Stimulated activated CD4-positive, alpha-beta T cell treated with anti-CD3 and anti-CD28 coated beads, Interleukin-12 subunit alpha, Interleukin-12 subunit beta, amount 100 ng/mL, for 24 hours (primary cell): ENCODE results near the gene CRACR2A.
A peak's percentile ranks its signal among the peaks of the same experiment; 100 is the strongest.

Source experiments
- DNase-seq, 2 experiments: peaks; one replicate each; pipeline ENCODE4 v3.0.0-alpha.2; 2020; ENCODE audit warnings: low read depth in 2 of 2

Gene CRACR2A

DNA sequence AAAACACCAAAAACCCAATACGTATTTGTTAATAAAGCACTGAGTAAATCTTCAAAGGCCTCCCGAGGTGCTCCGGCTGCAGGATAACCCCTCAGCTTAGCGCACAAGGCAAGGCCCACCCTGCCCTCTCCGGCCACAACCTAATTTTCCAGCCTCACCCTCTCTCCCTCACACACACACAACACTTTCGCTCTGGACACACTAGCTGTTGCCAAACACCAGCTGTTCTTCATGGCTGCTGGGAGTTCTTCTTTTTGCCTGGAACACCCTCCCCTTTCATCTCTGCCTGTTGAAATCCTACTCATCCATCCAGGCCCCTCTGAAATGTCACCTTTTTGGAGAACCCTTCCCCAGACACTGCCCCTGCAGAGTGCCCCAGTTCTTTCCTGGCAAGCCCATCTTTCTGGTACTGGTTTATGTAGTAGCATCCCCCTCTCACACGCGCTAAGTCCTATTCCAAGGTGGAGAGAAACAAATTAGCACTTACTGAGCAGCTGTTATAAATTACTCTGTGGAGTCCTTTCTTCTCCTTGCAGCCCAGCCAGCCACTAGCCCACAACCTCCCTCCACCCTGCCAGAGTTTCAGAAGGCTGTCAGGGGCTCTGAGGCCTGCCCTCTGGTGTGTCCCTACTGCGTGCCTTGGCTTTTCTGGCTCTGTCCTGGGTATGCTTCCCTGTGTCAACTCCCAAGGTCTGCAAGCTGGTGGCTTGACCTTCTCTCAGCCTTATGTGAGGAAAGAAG lies 805 bp upstream of the CRACR2A start:
- DNase-seq = no peak

DNA sequence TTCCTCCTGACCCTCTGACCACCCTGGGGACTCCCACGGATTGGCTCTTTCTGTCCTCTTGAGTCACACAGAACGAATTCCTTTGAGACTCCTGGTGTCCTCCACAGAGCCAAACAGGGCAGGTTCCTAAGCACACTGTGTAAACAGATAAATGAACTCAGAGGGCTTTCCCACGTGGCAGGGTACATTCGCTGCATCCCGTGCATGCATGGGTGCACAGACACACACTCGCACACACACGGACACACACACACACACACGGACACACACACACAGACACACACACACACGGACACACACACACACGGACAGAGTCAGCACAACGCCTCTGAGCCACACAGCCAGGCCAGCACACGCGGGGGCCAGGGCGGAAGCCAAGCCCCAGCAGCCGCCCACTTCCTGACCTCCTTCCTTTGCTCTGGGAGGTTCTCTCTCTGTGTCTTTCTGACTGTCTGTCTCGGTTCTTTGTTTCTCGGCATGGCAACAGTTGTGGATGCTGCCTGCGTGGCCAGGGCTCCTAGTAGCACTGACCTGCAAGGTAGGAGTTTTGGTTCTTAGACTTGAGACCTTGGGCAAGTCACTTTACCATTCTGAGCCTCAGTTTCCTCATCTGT lies 706 bp downstream of the CRACR2A start:
- DNase-seq = peak; percentile 35 to 57

DNA sequence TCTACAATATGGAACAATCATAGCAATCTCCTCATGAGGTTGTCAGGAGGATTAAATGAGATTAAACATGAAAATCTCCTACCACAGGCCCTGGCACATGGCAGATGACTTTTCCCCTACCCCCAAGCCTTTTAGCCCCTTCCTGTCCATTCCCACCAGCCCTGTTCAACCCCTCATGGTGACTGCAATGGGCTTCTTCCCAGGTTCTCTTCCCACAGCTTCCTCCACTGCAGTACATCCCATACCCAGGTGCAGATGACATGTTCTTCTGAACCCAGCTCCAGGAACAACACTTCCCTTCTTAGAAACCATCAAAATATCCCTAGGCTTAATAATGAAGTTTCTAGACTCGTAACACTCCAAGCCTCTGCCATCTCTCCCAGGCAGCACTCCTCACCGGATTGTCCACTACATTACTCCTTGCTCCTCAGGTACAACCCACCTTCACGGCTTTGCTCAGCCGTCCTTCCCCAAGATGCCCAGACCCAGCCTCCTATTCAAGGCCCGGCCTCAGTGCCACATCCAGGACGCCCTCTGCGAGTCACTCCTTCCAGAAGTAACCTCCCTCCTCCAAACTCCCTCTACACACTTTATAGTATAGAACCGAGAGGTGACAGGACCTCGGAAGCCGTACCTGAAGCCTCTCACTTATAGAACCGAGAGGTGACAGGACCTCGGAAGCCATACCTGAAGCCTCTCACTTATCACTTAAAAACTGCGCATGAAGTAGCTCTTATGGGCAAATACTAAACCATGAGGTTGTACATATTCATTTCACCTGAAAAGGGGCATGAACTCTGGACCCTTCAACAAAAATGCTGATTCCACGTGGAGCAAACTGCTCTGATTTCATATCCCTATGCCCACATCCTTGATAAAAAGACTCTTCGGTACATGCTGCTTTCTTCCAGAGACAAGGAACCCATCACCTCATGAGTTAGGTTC lies 1.5 kb downstream of the CRACR2A start:
- no peak for DNase-seq

DNA sequence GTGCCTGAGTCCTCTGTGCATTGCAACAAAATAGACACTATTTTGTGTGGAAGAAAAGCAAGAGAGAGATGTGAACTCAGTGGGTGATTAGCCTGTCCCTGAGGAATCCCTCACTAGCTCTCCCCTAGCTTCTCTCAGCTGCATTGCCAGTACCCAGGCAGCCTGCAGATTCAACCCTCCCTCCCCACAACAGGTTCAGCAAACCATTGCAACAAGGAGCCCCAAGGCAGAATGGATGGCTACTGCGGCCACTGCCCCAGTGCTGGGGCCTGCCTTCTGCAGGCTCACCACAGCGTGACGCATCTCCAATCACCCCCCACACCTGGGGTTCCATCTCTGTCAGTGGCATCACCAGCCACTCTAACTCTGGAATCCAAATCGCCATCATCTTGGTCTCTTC lies 2.3 kb downstream of the CRACR2A start:
- DNase-seq = no peak

DNA sequence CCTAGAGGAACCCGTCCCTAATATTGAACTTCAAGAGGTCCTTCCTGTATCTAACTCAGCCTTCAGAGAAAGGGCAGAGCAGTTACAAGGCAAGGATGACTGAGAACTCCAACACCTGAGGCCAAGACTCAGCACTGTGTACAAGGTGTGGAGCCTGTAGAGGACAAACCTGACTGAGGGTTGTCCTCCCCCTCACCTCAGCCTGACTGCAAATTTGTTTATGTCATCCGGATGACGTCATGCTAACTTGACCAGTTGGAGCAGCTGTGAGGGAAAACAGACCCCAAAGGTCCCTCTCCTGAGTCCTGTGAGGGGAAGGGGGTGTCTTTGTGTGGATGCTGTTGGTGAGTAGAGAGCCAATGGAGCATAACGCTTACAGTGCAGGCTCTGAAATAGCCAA lies 4.3 kb downstream of the CRACR2A start:
- no peak for DNase-seq

DNA sequence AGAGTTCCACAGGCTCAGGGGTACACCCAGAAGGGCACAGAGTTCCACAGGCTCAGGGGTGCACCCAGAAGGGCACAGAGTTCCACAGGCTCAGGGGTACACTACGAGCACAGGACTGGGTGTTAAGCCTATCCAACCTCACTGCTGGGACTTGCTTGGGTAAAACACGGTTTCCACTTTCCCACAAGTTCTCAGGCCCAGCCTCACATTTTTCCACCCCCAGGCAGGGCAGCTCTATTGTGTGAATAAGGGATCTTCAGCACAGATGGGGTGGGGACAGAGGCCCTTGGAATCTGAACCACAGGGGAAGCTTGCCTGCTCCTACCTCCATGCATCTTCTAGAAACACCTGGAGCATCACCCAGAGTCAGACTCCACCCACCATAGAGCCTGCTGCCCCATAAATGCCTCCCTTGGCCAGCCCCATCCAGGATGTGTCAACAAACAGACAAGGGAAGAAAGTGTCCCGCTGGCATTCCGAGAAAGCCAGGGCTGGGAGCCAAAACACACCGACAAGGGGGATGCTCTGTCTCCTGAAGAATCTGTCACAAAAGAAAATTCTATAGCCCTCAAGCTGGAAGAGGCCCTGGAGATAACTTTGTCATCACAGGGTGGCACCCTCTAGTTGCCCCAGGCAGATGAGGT lies 4.8 kb downstream of the CRACR2A start:
- no peak for DNase-seq

DNA sequence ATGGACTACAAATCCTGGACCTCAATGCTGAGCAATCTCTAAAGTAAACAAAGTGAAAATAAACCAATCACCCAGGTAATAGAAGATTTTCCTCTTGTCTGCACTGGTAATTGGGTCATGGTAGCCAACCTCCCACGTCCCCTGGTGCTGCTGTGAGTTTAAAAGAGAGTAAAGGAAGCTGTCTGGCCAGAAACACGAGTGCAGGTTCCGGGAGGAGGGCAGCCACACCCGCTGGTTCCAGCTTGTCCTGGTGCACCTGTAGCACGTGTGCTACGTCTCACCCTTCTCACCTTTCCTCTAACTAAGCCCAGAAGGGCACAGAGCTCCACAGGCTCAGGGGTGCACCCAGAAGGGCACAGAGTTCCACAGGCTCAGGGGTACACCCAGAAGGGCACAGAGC lies 5.4 kb downstream of the CRACR2A start:
- no peak for DNase-seq

DNA sequence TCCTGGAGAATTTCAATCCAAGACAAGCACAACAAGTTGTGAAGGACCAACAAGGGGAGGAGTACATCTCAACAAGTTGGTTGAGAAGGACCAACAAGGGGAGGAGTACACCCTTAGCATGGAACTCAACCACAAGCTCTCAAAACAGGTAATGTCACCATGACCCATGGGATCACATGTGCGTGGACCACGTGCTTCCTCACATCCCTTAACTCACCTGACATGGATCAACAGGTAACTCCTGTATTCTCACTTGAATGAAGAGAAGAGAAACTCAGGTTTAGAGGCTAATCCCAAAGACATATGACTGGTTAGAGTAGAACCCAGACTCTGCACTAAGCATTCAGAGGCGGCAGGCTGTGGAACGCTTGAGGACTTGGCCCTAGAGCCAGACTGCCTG lies 6.2 kb downstream of the CRACR2A start:
- DNase-seq = no peak

DNA sequence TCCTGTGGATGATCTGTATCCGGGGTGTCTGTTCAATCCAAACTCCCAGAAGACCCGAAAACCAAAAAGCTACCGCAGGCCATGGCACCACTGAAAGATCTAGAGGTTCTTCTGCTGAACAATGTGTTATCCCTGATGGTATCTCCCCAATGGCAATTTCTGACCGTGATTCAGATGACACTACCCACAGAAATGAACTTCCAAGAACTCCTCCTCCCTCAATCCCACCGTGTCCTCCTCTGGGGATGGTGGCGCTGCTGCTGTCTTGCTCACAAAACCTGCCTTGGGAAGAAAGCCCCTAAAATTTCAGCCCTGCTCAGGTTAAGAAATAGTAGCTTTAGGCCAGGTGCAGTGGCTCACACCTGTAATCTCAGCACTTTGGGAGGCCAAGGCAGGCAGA lies 7.8 kb downstream of the CRACR2A start:
- DNase-seq = no peak

DNA sequence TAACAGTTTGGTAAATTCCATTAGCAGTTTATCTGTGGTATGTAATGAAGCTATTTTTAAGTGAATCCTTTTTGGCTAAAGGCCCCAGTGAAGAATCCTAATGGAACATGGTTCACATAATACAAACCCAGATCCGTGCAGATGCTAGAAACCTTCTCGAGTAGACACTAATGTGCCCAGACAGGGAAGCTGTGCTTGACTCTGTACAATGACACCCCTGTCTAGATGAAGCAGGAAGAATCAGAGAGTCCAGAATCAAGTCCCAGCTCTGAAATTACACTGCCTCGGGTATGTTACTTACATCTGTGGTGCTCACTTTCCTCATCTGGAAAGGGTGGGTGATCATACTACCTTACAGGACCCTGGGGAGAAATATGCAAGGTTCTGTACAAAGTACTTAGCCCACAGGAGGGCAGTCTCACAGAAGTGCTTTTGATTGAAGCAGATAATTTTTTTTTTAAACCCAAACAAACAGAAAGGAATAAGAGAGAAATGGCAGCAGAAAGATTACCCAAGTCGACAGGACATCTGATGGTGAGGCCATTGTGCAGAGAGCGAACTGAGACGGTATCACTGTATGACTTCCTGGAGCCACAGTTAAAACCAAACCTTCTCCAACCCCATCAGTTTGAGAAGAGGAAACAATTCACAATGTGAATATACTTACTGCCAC lies 8.5 kb downstream of the CRACR2A start:
- DNase-seq = no peak

DNA sequence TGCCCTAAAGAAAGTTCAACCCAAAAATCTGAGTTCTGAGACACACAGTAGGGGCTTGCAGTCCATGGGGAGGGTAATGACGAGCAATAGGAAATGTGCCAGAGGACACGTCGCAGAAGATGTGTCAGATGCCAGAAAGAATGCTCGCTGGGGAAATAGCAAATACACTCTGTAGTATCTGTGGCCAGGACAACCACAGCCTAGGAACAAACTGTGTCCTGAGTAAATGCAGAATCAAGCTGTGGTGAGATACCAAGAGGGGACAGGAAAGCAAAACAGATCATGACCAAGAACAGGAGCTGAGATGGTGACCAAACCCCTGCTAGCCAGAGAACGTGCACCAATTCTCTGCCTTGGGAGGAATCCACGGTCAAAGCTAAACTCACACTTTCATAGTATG lies 9.1 kb downstream of the CRACR2A start:
- no peak for DNase-seq

DNA sequence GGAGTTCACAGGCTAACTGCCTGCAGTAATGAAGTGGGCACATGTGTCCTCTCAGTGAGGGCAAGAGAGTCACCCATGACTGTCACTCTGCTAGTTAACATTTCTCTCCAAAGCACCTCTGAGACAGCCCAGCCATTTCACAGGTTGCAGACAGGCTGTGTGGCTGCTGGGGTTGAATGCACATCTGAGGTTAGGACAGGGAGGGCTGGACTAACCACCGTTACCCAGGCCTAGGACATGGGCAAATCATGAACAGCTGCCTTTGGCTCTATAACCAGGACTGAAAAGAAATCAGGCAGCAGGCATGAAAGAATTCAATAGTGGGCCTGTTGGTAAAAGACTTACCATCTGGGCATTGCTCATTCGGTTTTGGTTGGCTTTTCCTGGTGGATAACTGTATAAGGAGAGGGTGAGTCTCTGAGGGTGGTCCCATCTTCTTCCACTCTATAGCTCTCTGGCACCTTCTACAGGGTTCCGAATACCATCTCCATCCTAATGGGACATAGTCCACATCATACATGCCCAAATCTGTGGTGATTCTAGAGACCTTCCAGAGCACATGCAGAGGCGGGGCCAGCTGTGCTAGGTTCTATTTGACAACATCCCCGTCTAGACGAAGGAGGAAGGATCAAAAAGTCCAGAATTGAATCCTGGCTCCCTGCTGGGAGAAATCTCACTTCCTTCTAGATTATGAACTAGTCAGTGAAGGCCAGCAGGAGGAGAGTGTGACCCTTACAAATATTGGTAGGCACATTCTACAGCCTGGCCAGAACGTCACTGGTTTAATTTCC lies 10.8 kb downstream of the CRACR2A start:
- no peak for DNase-seq

DNA sequence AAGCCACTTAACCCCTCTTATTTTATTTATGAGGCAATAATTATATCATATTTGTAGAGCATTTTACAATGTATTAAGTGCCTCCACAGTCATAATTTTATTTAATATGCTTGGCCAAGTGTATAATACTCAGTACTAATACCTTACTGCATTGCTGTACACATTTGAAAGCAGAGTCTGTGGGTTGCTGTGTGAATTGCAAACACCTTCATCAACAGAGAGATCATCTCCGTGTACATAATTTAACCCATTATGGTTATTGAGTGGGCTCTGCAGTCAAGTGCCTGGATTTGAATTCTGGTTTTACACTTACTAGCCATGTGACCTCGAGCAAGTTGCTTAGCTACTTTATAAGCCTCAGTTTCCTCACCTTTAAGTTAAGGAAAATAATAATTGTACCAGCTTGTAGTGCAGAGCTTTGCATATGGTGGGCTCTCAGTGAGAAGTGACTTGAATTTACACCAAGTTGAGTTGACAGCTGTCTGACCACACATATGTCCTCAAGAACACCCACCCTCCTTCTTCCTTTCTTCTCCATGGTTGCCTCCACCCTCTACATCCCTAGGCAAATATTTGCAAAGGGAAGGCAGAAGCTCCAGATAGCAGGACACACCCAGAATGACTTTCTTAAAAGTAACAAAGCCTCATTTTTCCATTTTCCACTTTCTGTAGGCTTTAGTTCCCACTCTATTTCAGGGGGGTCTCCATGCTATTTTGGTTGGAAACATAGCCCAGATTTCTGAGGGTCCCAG lies 12.3 kb downstream of the CRACR2A start:
- DNase-seq = no peak

DNA sequence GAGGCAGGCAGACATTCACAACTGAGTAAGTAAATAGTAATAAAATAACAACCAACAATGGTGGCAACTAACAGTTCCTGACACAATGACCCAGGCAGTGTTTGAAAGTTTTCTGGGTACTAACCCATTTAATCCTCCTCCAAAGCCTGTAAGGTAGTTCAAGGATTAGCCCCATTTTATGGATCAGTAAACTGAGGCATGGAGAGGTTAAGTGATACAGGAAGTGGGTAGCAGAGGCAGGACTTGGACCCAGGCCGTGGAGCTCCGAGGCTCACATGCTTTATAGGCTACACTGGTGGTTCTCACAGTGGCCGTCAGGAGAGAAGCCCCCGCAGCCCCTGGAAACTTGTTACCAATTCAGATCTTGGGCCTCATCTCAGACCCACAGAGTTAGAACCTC lies 17.5 kb downstream of the CRACR2A start:
- DNase-seq = no peak

DNA sequence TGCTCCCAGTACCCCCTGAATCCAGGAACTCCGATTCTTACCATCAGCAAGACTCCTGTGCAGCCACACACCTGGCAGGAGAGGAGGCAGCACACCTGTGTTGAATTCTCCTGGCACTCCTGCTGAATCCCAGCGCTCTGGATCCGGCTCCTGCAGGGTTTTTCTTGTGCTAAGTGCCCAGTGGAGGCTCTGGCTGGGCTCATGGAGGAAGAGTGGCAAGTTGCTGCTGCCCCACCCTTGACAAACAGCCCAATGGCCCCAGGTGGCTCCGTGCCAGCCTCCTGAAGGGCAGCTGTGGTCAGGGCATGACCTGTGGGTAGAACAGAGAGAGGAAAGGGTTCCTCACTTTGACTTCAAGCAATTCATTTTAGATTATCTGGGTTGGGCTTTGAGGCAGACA lies 20.0 kb downstream of the CRACR2A start:
- no peak for DNase-seq

DNA sequence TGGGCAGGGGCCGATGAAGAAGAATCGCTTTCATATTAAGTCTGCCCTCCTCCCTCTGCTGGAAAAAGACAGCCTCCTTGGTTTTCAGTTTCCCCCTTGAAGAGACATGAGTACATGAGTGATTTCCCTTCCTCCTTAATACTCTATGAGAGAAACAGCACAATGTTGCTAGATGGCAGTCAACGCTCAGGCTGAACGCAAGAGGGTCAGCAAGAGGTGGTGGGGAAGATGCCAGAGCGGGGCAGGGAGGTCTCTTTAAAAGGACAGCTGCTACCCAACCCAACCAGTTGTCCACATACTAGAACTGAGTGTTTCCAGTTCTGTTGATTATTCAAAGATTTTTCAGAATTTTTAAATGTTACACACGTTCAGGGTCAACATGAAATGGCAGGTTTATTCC lies 22.8 kb downstream of the CRACR2A start:
- DNase-seq = no peak

DNA sequence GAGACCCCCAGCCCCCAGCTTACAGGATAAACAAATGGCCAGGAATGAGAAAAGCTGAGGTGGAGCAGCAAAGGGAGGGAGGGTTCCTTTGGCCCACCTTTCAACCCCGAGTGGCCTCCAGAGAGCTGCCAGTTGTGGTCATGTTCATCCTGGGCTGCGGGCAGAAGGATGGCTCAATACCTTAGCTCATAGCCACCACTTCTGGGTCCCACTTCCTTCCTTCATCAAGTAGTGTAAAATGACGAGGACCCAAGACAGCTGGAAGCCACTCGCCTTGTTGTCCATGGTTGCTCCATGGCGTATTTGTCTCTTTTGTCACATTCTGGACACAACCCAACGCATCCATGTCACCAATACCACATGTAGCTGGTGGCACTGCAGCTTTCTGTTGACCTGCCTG lies 24.2 kb downstream of the CRACR2A start:
- DNase-seq = no peak

DNA sequence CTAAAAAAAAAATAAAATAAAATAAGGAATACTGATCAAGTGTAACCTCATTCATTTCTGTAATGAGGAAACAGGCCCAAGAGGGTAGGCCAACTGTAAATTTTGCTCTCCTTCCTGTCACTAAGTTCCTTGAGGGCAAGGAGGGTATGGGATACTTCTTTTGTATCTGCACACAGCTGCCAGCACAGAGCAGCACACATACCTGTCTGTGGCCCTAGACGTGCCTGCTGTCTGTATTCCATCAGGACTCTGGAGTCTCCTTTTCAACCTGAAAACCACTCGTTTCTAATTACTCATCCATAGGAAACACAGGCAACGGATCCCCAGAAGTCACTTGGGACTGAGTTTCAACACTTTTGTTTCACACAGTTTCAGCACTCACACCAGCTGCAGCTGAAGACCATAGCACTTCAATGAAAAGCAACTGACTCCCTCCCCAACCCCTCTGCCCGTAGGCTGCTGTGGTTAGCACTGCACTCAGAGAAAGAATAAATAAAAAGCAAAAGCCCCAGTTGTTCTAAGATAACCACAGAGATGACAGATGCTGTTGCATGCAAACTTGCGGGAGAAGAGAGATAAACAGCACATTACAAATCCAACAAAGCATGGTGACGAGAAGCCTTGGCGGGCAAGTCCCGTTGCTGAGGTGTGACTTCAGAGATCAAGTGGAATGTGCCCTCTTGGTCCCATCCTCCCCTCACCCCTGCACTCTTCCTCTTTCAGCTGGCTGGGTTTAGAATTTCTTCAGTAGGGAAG lies 24.9 kb downstream of the CRACR2A start:
- DNase-seq = no peak

DNA sequence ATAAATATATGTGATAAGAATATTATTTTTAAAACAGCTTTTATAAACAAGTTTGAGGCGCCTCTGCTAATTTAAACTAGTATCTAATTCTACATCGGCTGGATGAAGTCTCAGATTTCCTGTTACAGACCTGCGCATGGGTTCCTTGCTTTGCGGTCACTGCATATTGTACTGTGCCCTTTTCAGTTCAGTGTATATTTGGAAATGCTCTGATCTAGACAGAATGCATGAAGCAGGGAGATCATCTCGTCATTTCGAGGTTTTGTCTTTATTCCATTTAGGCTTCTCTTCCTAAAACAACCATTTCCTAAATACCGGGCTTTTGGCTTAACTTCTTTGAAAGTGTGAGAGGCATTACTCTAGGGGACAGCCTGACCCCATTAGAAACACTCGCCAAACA lies 25.6 kb downstream of the CRACR2A start:
- DNase-seq = no peak
